Dedifferentiated amniotic fluid mesenchymal stem cell (primary cell): ENCODE measurements around the gene C11orf54.
"Not testable (repeated sequence)": the region's sequence is repeated elsewhere in the genome, so short reads cannot be mapped to it uniquely, and the experiment has no call there.

Experiments
- DNase-seq: peaks from one replicate; pipeline ENCODE4 v3.0.0-alpha.2; 2016; ENCODE audit errors: extremely low spot score

The C11orf54 gene

DNA sequence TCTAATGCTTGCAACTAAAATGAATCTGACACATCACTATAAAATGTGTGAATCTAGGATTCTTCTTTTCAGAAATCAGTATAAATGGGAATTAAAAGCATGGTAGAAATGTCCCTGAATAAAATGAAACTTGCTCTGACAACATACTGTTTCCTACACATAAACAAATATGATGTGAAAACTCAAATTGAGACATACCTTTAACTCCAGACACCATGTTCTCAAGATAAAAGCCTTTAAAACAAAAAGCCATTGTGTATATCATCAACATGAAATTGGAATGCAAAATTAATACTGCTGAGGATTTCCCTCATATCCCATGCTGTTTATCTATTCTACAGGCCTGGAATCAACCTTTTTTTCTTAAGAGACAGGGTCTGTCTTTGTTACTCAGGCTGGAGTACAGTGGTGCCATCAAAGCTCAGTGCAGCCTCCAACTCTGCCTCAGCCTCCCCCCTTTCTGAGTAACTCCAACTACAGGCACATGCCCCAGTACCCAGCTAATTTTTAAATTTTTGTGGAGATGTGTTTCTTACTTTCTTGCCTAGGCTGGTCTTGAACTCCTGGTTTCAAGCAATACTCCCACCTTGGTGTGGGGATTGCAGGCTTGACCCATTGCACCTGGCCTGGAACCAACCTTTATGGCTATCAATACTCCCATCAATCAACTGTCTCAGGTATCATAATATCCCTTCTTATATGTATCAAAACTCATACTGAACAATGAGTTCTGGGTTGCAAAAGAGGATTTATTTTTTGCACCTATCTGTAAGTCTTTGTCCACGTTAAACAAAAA lies 6.8 kb upstream of the C11orf54 start:
- DNase-seq, result no peak

DNA sequence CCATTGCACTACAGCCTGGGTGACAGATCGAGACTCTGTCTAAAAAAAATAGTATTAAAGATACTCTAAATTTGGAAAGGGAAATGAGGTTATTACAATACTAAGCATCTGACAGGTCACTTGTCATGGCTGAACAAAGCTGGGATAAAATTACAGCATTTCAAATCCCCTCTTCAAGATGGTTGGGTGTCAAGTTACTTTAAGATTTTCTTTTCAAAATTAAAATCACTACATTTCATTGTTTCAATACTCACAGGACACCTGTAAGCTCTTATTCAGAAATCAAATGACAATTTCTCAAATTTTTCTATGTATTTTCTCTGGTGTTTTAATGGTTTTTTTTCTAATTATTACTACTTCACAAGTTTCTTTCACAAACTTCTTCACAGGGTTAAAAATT lies 5.8 kb upstream of the C11orf54 start:
- no peak for DNase-seq

DNA sequence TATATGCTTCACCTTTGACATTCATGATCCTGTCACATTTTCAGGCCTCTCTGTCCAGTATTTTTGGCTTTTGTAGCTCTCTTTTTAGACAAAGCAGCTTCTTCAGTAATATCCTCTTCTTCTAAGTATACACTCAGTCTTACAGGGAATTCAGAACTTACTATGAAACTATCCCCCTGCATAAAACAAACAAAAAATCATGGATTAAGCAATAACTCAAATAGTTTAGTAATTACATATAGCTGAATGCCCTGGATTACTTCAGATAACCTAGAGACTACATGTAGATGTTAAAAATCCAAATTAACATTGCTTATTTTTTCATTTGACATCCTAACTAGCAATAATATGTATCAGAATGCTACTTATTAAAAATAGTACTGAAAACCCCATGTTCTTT lies 5.3 kb upstream of the C11orf54 start:
- no peak for DNase-seq

DNA sequence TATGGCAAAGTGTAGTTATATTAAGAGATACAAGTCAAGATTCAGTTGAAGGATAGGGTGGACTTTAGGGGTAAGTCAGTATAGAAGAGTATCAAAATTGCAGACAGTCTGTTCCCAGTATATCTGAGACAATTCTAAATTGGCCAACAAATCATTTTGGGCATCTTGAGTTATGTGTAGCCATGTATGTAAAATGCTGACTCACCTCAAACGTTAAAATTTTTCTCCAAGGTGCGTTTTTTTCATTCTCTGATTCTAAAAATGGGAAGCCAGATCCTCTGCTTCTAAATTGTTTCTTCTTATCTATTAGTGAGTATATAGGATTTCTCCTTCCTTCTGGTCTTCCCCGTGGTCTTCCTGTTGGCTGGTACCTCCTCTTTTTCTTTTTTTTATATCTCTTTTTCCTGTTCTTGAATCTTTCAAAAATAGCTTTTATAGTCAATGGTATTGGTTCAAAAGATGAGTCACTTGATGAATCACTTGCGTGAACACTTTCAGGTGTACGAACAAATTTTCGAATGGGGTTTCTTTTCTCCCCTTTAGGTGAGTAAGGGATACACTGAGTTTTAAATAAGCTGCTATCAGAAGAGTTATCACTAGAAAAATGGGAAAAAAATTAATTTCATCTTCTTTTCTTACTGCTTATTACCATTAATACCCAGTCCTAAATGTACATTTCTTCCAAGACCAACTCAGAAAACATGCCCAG lies 3.4 kb upstream of the C11orf54 start:
- no peak for DNase-seq

DNA sequence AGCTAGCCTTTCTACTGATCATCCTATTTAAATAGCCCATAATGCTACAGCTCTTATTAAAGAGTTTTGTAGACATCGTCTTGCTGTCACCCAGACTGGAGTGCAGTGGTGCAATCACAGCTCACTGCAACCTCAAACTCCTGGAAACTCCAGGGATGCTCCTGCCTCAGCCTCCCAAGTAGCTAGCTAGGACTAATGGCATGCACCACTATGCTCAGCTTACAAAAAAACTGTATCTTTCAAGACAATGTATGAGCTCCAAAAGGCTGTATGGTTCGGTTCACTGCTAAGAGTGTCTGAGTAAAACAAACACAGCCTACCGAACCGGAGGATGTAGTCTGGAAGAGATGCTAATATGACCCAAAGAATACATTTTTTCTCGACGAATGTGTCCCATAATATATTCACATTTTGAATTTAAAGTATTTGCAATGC lies 2.8 kb upstream of the C11orf54 start:
- no peak for DNase-seq

DNA sequence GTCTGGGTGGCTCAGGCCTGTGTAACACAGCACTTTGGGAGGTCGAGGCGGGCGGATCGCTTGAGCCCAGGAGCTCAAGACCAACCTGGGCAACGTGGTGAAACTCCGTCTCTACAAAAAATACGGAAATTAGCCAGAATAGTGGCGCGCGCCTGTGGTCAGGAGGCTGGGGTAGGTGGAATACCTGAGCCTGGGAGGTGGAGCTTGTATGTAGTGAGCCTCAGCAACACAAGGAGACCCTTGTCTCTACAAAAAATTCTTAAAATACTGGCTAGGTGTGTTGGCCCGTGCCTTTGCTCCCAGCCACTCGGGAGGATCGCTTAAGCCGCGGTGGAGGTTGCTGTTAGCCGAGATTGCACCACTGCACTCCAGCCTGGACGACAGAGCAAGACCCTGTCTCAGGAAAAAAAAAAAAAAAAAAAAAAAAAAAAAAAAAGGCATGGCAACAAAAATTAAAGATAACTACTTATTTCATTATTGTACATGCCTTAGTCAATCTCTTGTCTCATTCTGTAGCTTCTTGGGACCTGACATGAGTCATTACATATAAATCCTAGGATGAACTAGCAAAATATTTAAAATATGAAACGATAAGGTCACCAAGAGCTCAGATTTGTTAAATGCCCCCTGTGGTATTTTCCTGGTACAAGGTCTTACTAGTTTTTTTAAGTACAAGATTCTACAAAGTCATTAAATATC lies 1.3 kb upstream of the C11orf54 start:
- DNase-seq, result no peak

DNA sequence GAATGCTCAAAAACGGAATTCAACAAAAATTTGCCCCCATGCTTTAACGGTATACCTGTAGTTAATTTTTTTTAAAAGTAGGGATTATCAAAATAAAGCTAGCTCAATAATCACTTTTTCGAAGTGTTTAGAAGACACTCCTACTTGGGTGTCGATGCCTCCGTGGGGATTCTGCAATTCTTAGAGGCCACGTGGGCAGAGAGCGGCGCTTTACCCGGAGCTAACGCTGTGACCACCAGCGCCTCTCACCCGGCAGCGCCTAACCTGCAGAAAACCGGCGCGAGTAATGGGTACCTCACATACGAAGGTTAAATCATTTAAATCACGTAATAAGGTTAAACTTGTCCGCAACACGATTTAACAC lies 760 bp upstream of the C11orf54 start:
- peak; percentile 44 for DNase-seq

DNA sequence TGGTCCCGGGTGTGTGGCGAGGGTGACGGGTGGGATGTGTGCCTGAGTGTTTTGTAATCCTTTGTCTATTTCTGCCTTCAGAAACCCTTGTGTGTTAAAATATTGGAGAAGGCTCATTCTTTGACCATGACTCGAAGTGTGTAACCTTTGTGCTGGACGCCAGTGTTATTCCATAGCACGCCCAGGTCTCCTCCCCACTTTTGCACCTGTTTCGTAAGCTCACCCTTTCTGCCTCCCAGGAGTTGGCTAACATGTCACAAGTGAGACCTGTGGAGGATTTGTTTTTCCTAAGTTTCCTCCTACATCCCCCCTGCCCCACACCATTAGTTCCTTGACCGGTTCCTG lies 382 bp downstream of the C11orf54 start:
- DNase-seq, result no peak

DNA sequence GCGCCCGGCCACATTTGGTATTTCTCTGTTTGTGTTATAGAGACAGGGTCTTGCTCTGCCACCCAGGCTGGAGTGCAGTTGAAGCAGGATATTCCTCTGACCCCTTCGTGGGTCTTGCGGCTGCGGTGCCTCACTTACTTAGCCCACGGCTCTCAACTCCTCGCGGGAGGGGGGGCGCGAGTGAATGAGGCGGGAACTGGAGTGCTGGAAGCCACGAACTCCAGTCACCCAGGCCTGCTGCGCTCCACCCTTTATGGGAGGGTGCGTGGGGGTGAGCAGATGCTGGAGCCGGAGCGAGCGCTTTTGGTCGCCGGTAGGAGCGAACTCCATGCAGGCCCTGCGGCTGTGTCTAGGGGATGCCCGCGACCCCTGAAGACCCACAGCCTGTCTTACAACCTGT lies 1.8 kb downstream of the C11orf54 start:
- no peak for DNase-seq

DNA sequence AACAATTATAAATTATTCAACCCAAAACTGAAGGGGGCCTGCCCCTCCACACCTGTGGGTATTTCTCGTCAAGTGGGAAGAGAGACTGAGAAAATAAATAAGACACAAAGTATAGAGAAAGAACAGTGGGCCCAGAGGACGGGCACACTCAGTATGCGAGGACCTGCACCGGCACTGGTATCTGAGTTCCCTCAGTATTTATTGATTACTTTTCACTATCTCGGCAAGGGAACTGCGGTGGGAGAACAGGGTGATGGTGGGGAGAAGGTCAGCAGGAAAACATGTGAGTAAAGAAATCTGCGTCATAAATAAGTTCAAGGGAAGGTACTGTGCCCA lies 3.2 kb downstream of the C11orf54 start:
- DNase-seq, result no peak

DNA sequence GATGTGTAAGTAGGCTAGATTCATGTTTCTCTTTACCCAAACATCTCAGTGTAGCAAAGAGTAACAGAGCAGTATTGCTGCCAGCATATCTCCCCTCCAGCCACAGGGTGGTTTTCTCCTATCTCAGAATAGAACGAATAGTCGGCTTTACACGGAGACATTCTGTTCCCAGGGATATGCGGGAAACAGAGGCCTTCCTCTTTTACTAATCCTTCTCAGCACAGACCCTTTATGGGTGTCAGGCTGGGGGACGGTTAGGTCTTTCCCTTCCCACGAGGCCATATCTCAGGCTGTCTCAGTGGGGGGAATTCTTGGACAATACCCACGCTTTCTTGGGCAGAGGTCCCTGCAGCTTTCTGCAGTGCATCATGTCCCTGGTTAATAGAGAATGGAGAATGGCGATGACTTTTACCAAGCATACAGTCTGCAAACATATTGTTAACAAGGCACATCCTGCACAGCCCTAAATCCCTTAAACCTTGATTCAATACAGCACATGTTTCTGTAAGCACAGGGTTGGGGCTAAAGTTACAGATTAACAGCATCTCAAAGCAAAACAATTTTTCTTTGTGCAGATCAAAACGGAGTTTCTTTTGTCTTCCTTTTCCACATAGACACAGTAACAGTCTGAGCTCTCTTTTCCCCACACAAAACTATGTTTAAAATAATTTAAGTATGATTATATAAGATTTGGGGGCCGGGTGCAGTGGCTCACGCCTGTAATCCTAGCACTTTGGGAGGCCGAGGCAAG lies 3.7 kb downstream of the C11orf54 start:
- DNase-seq, result not testable (repeated sequence)

DNA sequence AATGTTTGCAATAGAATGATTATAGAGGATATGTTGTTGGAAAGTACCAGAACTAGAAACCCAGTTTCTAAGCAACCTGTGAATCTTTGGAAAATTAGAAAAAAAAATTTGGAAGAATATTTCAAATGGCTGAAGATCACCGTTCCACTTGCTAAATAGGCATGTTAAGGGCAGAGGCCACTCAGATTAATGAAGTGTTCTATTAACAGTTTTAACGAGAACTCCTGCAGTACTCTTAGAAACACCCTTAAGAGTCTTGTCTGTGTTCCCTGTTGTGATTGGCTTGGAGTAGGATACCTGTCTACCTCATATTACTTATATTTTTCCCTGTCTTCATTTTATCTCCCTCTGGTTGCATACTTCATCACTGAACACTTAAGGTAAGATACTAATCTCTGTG lies 4.6 kb downstream of the C11orf54 start:
- no peak for DNase-seq

DNA sequence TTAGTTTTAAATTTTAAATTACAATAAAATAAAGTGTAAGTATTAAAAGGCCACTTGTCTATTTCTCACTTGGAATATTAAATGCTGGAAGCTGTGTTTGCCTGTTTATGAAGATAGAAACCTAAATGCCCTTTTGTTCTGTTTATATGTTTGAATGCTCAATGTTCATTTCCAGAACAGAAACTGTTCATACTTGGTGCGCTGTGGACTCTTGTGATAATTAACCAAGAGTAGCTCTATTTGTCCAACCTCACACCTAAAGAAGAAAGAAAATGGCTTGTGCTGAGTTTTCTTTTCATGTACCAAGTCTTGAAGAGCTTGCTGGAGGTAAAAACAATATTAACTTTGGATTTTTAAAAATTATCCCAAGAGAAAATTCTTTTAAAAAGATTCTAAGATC lies 5.7 kb downstream of the C11orf54 start:
- no peak for DNase-seq

DNA sequence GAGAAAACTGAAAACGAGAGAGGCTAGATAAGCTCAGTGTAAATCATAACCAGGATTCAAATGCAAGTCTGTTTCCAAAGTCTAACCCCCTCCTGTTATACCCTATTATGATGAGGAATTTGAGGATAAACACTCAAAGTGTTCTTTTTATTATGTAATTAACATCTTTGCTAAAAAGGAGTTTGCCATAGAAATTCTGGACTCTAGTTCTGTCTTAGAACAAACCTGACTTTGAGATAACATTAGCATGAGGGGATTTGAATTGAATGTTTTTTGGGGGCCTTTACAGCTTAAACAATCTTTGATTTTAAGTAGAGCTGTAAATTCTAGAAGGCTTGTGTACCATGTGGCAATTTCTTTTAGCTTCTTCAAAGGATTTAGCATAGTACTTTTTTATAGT lies 9.5 kb downstream of the C11orf54 start:
- DNase-seq, result no peak

DNA sequence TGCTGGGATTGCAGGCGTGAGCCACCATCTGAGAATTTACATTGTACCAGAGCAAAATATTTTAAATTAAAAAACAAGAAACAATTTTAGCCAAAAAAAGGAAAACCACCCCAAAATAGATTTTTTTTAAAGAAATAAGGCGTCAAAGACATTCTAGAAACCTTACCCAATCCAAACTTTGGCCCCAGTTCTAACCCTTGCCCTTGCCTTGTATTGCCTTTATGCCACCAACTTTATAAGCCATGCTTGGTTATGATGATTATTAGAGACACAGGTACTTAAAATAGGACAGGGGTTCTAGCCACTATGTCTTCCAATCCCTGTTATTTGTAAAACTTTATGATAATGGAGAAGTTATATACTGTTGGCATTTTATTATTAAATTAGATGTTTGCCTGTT lies 11.8 kb downstream of the C11orf54 start:
- DNase-seq, result no peak

DNA sequence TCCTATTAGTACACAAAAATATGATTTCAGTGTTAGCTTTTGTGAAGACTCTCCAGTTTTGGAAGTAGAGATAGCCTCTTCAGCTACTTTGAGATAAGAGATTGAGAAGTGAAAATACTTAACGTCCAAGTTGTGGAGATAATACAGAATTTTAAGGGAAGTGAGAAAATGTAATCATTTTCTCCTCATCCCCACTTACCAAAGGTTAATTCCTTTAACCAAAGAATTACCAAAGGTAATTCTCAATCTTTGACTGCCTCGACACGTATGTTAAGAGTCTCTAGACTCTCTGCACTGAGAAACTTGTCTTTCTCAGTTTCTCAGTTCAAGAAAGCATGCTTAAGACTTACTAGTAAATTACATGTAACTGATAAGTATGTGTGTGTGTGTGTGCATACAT lies 15.3 kb downstream of the C11orf54 start:
- no peak for DNase-seq

DNA sequence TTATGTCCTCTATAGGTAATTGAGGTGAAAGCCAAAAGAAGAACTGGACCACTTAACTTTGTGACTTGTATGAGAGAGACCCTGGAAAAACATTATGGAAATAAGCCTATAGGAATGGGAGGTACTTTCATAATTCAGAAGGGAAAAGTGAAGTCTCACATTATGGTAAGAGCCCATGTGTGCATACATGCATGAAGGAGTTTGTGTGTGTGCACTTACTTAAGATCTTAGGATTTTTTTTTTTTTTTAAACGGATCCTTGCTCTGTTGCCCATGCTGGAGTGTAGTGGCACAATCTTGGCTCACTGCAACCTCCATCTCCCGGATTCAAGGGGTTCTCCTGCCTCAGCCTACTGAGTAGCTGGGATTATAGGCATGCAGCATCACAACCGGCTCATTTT lies 15.8 kb downstream of the C11orf54 start:
- no peak for DNase-seq

DNA sequence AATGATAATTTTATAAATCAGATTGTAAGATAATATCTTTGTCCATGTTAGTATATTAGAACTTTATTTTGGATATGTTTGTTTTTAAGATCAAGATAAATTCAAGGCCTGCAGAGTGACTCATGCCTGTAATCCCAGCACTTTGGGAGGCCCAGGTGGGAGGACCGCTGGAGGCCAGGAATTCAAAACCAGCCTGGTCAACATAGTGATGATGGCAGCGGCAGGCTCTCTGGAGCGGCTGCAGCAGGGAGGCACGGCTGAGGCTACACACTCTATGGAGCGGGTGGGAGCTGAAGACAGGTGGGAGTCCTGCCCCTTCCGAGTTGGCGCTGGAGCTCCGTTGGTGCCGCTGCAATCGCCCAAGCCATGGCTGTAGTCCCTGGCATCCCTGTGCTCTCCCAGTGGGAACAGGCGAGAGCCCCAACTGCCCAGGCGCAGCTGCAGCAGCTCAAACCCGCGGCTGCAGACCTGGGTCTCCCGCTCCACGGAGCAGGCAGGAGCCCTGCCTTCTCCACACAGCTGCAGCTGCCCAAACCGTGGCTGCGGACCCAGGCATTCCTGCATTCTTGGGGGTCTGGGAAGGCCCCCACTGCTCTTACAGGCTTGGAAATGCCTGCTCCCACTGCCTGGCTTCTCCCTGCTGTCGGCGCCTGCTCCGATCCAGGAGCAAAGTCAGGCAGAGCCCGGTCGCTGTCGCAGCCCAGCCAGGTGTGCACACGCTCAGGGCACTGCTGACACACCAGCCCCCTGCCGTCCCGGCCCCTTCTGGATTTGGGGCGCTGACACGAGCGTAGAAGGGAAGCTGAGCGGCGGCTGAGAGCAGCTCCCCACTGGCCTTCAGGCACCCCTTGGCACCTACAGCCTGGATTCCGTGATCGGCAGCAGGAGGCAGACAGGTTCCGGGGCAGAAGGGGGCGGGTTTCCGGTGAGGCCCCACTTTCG lies 16.7 kb downstream of the C11orf54 start:
- no peak for DNase-seq

DNA sequence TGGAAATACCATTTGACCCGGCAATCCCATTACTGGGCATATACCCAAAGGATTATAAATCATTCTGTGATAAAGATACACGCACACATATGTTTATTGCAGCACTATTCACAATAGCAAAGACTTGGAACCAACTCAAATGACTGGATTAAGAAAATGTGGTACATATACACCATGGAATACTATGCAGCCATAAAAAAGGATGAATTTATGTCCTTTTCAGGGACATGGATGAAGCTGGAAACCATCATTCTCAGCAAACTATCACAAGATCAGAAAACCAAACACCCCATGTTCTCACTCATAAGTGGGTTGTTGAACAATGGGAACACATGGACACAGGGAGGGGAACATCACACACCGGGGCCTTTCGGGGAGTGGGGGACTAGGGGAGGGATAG lies 17.7 kb downstream of the C11orf54 start:
- DNase-seq, result not testable (repeated sequence)

DNA sequence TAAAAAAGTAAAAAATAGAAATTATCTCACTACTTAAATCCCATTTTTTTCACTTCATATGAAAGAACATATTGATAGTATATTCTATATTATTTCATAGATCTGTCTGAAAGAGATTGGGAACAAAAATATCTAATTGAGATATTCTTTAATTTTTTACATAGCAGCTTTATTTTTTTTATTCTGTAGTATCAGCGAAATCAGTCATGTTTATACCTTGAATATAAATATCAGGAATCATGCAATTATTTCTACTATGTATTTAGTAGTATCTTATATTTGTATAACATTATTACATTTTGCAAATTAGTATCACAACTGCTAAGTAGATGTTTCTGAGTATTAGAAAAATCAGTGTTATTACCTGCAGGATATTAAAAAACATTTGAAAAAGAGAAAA lies 20.4 kb downstream of the C11orf54 start:
- DNase-seq, result no peak

DNA sequence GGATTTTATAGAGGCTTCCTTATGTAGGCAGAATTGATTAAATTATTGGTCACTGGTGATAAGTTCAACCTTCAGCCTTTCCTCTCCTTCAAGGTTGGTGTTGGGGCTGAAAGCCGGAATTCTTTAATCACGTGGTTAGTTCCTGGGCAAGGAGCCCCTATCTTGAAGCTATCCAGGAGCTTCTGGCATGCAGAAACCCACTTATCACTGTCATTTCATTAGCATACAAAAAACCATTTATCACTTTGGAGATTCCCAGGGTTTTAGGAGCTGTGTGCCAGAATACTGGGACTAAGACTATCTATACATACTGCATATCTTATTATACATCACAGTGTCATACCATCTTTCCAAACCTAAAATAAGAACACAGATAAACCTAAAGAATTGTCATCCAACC lies 24.1 kb downstream of the C11orf54 start:
- DNase-seq, result no peak
